ENCODE data around the gene USP54. TPM values are rescaled to one million over a fixed set of nuclear protein-coding genes. Genes with fewer than 3 reads are reported as not detected.

The USP54 gene
- total RNA-seq (2016; rRNA removed; fragmentation: Illumina TruSeq; extraction: Trizol), result 18.1 and 20.2 TPM in 2 replicates
- 11.3 and 14.3 TPM in 2 replicates for total RNA-seq (2016; cell fraction: cytosol; rRNA removed; fragmentation: Illumina TruSeq; extraction: Trizol; ENCODE audit: low read depth)
- 17.6 and 24.1 TPM in 2 replicates for total RNA-seq (2016; cell fraction: insoluble cytoplasmic fraction; rRNA removed; fragmentation: Illumina TruSeq; extraction: Trizol)
- total RNA-seq (2016; cell fraction: membrane; rRNA removed; fragmentation: Illumina TruSeq; extraction: Trizol), result 13.5 and 16.9 TPM in 2 replicates
- 21.2 and 23.4 TPM in 2 replicates for total RNA-seq (2016; cell fraction: nucleus; rRNA removed; fragmentation: Illumina TruSeq; extraction: Trizol)
- polyA plus RNA-seq (2011; rRNA removed), result 16.1 and 25.0 TPM in 2 replicates
- polyA plus RNA-seq (2011; cell fraction: cytosol; rRNA removed), result 10.3 and 14.4 TPM in 2 replicates
- polyA plus RNA-seq (2011; cell fraction: nucleus; rRNA removed), result 15.2 and 17.5 TPM in 2 replicates
- 9.0 and 10.2 TPM in 2 replicates for polyA plus RNA-seq (2012)
- 0.40 and 0.62 TPM in 2 replicates for polyA plus RNA-seq (2016; cell fraction: cytosol; fragmentation: Illumina TruSeq; extraction: Trizol; ENCODE audit: low read depth)
- polyA plus RNA-seq (2016; cell fraction: insoluble cytoplasmic fraction; fragmentation: Illumina TruSeq; extraction: Trizol; ENCODE audit: low read depth), result 8.0 and 9.7 TPM in 2 replicates
- polyA plus RNA-seq (2016; cell fraction: membrane; fragmentation: Illumina TruSeq; extraction: Trizol; ENCODE audit: low read depth), result 1.5 and 2.1 TPM in 2 replicates
- polyA plus RNA-seq (2016; cell fraction: nucleus; fragmentation: Illumina TruSeq; extraction: Trizol; ENCODE audit: insufficient read depth, low read depth), result 18.9 and 21.0 TPM in 2 replicates
- 35.8 and 39.2 TPM in 2 replicates for polyA minus RNA-seq (2011; rRNA and poly(A)+ RNA removed; ENCODE audit: low replicate concordance)
- polyA minus RNA-seq (2011; cell fraction: cytosol; rRNA and poly(A)+ RNA removed), result 9.8 and 12.8 TPM in 2 replicates
- polyA minus RNA-seq (2011; cell fraction: nucleus; rRNA and poly(A)+ RNA removed), result 24.6 and 31.2 TPM in 2 replicates
- percentile 59 among the genes with signal in this experiment for Bru-seq, nascent RNA
- percentile 62 among the genes with signal in this experiment for BruChase-seq, experiment 1, labeled RNA remaining after a 6-hour chase
- percentile 65 among the genes with signal in this experiment for BruChase-seq, experiment 2, labeled RNA remaining after a 2-hour chase
- long read RNA-seq, experiment 1, partial matches to known transcripts, result 2 of 3 reads
- long read RNA-seq, experiment 1, other reads (novel, unspliced or antisense), result 1 of 3 reads
- long read RNA-seq, experiment 2, partial matches to known transcripts, result 2 of 10 reads
- long read RNA-seq, experiment 2, other reads (novel, unspliced or antisense), result 8 of 10 reads

DNA sequence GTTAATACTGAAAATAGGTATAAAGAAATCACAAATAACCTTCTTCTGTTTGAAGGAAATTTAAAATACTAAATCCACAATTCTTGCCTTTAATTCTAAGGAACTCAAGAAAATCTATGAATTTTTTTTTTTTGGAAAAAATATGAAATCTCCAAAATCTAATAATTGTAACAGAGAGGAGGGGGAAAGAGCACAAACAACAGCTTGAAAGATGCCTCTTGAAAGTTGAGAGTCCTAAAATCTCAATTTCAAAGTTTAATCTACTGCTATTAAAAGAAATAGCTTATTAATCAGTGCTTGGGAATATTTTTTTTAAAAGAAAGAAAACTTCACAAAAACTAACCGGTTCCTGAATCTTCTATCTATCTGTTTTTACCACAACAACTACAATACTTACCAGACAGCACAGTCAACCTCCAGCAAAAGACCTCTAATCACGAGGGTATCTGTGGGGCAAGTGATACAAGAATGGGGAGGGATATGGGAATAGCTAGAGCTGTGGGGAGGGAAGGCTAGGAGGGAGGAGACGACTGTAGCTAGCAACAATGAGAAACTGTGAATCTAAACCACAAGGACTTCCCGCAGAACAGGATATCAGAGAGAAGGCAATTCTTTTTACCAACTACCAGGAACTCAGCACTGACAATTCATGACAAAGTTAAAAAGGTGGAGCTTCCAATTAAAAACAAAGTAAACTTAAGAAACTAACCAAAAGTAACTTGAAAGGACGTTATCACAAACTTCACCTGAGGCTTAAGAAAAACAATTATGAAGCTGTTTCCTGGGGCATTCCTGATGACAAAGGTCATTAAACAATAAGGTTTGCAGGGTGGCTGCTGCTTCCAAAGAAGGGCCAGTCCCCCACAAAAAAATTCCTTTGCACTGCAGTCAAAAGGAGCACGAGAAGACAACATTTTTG lies at the start of gene USP54:
Gene USP54, minus strand, starts transcription at position 462 of the 919 bp plus-strand sequence. CDS start 15,684 bp downstream, outside the sequence.
- peak within 1 kb of the TSS; percentile 34 to 62 (median 61); a peak in 5 of 6 replicates for H3K4me3 ChIP-seq (replicated peaks in 1 of 3; ENCODE audit: insufficient read depth in 1 of 3, low read depth in 2 of 3, low read length in 3 of 3)
- POLR2A ChIA-PET, result interaction anchor here (1.1 to 1.7 kb wide), 3 partner anchors 9 to 35 kb away, joined by 3 to 12 read pairs (median 4); no protein-coding TSS in a partner anchor
- peak; percentile 59 for DNase-seq (ENCODE audit: low spot score)
- peak within 1 kb of the TSS; percentile 87 for H2AFZ ChIP-seq (ENCODE audit: low read length)
- no peaks in the 10 kb centered on the region; the same call in 1 of the 2 replicates for H4K20me1 ChIP-seq (ENCODE audit: insufficient read depth, low read length)
- H3K9me3 ChIP-seq (ENCODE audit: low read length), result no peaks in the 10 kb centered on the region
- peaks cover 80% of the 10 kb centered on the region for H3K4me1 ChIP-seq (ENCODE audit: insufficient read depth, low read length)
- H3K79me2 ChIP-seq (ENCODE audit: insufficient read depth, low read length), result peaks cover 13% of the 10 kb centered on the region
- no peak for FAIRE-seq
- peak within 1 kb of the TSS; percentile 84 for H3K27ac ChIP-seq (ENCODE audit: extremely low read length, insufficient read depth, low read length)
- CTCF ChIA-PET (ENCODE audit: low intra/inter-chr PET ratio, low total read pairs), result no interaction called here
- H3K4me2 ChIP-seq (ENCODE audit: low read depth, low read length), result peak within 1 kb of the TSS; percentile 92
- peak; percentile 53 for ATAC-seq
- no peaks in the 10 kb centered on the region; a peak in 1 of 5 replicates for H3K27me3 ChIP-seq (ENCODE audit: control insufficient read depth in 1 of 2, insufficient read depth in 2 of 2, low read length in 2 of 2)
- intact Hi-C loops (cut with micrococcal nuclease; ENCODE audit: unreplicated experiment) (no loop called here), in situ Hi-C loops (cut with HindIII; ENCODE audit: extremely low pct_ligation_motif_present, low pct_unique_long_range_greater_than_20kb) (no loop called here)
- BruUV-seq (replicated peaks), result TSS peak; percentile 70
- WGBS (ENCODE audit: low lambda C conversion rate), result 10% methylated on average over 6 of the region's 6 CpGs
- no peaks in the 10 kb centered on the region for H3K36me3 ChIP-seq (replicated peaks in 1 of 2; ENCODE audit: control insufficient read depth in 1 of 2, insufficient read depth in 2 of 2, low read length in 2 of 2)
- H3K9ac ChIP-seq (ENCODE audit: insufficient read depth, low read depth, low read length), result peak within 1 kb of the TSS; percentile 71
- TF ChIP-seq POLR2A (IDR thresholded peaks at IDR 0.05; ENCODE audit: insufficient read depth in 1 of 2, low read depth in 2 of 2, low read length in 2 of 2) (peak in 1 of 2 experiments; percentile 53; a peak in 1 of 4 replicates), ZBTB21 (CRISPR knock-in tag; IDR thresholded peaks at IDR 0.05) (no peak), KLF16 (CRISPR knock-in tag; IDR thresholded peaks at IDR 0.05) (0 out of 4 replicates have a peak, but pooled peaks of 1 of the 2 experiments have one; percentile 8), ZFX (CRISPR knock-in tag; IDR thresholded peaks at IDR 0.05; ENCODE audit: low read depth) (no peak; the same call in 1 of the 2 replicates), ZNF841 (CRISPR knock-in tag; IDR thresholded peaks at IDR 0.05; ENCODE audit: borderline replicate concordance) (0 out of 2 replicates have a peak, but pooled peaks have one; percentile 27), YEATS2 (CRISPR knock-in tag; IDR thresholded peaks at IDR 0.05; ENCODE audit: borderline replicate concordance) (peak; percentile 13; the same call in 1 of the 2 replicates), ARID2 (CRISPR knock-in tag; IDR thresholded peaks at IDR 0.05; ENCODE audit: borderline replicate concordance) (0 out of 2 replicates have a peak, but pooled peaks have one; percentile 49)
- TF ChIP-seq, protein P1, sequence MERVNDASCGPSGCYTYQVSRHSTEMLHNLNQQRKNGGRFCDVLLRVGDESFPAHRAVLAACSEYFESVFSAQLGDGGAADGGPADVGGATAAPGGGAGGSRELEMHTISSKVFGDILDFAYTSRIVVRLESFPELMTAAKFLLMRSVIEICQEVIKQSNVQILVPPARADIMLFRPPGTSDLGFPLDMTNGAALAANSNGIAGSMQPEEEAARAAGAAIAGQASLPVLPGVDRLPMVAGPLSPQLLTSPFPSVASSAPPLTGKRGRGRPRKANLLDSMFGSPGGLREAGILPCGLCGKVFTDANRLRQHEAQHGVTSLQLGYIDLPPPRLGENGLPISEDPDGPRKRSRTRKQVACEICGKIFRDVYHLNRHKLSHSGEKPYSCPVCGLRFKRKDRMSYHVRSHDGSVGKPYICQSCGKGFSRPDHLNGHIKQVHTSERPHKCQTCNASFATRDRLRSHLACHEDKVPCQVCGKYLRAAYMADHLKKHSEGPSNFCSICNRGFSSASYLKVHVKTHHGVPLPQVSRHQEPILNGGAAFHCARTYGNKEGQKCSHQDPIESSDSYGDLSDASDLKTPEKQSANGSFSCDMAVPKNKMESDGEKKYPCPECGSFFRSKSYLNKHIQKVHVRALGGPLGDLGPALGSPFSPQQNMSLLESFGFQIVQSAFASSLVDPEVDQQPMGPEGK (CRISPR knock-in tag; IDR thresholded peaks at IDR 0.05), result peak; percentile 41; the same call in 1 of the 2 replicates
- TF ChIP-seq, protein P2, sequence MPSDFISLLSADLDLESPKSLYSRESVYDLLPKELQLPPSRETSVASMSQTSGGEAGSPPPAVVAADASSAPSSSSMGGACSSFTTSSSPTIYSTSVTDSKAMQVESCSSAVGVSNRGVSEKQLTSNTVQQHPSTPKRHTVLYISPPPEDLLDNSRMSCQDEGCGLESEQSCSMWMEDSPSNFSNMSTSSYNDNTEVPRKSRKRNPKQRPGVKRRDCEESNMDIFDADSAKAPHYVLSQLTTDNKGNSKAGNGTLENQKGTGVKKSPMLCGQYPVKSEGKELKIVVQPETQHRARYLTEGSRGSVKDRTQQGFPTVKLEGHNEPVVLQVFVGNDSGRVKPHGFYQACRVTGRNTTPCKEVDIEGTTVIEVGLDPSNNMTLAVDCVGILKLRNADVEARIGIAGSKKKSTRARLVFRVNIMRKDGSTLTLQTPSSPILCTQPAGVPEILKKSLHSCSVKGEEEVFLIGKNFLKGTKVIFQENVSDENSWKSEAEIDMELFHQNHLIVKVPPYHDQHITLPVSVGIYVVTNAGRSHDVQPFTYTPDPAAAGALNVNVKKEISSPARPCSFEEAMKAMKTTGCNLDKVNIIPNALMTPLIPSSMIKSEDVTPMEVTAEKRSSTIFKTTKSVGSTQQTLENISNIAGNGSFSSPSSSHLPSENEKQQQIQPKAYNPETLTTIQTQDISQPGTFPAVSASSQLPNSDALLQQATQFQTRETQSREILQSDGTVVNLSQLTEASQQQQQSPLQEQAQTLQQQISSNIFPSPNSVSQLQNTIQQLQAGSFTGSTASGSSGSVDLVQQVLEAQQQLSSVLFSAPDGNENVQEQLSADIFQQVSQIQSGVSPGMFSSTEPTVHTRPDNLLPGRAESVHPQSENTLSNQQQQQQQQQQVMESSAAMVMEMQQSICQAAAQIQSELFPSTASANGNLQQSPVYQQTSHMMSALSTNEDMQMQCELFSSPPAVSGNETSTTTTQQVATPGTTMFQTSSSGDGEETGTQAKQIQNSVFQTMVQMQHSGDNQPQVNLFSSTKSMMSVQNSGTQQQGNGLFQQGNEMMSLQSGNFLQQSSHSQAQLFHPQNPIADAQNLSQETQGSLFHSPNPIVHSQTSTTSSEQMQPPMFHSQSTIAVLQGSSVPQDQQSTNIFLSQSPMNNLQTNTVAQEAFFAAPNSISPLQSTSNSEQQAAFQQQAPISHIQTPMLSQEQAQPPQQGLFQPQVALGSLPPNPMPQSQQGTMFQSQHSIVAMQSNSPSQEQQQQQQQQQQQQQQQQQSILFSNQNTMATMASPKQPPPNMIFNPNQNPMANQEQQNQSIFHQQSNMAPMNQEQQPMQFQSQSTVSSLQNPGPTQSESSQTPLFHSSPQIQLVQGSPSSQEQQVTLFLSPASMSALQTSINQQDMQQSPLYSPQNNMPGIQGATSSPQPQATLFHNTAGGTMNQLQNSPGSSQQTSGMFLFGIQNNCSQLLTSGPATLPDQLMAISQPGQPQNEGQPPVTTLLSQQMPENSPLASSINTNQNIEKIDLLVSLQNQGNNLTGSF (CRISPR knock-in tag; IDR thresholded peaks at IDR 0.05), result no peak
